C4-2B (cell line): ENCODE data around the gene DEAF1.

Source experiments
- ZFX ChIP-seq: fragments of 450-650 bp; IDR thresholded peaks from 2 replicates; pipeline ENCODE4 v1.6.1; 2017
- TF ChIP-seq, protein P1 (sequence below): fragments of 450-650 bp; conservative IDR thresholded peaks from 2 replicates; pipeline ENCODE4 v1.5.1; 2017; ENCODE audit warnings: mild to moderate bottlenecking

DNA sequence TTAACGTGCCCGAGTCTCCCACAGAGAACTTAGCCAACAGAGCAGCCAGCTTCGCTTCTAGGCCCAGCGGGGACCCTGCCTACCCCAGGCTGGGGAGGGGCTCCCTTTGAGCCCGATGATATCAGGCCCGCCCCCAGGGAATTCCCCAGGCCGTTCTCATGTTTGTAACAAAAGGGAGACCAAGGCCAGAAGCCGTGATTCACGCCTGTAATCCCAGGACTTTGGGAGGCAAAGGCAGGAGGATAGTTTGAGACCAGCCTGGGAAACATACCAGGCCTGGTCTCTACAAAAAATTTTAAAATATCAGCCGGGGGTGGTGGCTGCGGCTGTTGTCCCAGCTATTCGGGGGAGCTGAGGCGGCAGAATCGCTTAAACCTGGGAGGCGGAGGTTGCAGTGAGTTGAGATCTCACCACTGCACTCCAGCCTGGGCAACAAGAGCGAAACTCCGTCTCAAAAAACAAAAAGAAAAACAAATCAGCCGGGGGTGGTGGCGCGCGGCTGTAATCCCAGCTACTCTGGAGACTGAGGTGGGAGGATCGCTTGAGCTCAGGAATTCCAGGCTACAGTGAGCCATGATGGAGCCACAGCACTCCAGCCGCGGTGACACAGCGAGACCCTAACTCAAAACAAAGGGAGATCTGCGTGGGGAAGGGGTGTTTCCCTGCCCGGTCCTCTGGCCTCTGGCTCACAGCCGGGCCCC, 56.2 kb downstream of the DEAF1 start:
- TF ChIP-seq, protein P1, sequence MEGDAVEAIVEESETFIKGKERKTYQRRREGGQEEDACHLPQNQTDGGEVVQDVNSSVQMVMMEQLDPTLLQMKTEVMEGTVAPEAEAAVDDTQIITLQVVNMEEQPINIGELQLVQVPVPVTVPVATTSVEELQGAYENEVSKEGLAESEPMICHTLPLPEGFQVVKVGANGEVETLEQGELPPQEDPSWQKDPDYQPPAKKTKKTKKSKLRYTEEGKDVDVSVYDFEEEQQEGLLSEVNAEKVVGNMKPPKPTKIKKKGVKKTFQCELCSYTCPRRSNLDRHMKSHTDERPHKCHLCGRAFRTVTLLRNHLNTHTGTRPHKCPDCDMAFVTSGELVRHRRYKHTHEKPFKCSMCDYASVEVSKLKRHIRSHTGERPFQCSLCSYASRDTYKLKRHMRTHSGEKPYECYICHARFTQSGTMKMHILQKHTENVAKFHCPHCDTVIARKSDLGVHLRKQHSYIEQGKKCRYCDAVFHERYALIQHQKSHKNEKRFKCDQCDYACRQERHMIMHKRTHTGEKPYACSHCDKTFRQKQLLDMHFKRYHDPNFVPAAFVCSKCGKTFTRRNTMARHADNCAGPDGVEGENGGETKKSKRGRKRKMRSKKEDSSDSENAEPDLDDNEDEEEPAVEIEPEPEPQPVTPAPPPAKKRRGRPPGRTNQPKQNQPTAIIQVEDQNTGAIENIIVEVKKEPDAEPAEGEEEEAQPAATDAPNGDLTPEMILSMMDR: no peak
- TF ChIP-seq ZFX: no peak
